ENCODE measurements around the gene FLVCR2. TPM values are rescaled to one million over a fixed set of nuclear protein-coding genes. Genes with fewer than 3 reads are reported as not detected.

The FLVCR2 gene
- total and polyA plus RNA-seq, 12 donors, result 0.95 to 11.3 (median 2.9) TPM

GRCh38 chr14:75587388-75587787 is 9.0 kb downstream of the FLVCR2 start:
- intact Hi-C loops (cut with DNase I), result loop anchor here in 1 of 10 donors (5.0 kb wide), 1 partner anchor 50 kb away; no protein-coding TSS in a partner anchor
- no peak for DNase-seq
- Histone ChIP-seq H3K9me3 (no peaks in the 10 kb centered on the region), H3K4me1 (no peaks in the 10 kb centered on the region), H3K27me3 (no peaks in the 10 kb centered on the region), H3K27ac (no peak overlapping the region), H3K4me3 (no peak overlapping the region), H3K36me3 (no peaks in the 10 kb centered on the region)
- no peak for ATAC-seq
- TF ChIP-seq, protein P1, sequence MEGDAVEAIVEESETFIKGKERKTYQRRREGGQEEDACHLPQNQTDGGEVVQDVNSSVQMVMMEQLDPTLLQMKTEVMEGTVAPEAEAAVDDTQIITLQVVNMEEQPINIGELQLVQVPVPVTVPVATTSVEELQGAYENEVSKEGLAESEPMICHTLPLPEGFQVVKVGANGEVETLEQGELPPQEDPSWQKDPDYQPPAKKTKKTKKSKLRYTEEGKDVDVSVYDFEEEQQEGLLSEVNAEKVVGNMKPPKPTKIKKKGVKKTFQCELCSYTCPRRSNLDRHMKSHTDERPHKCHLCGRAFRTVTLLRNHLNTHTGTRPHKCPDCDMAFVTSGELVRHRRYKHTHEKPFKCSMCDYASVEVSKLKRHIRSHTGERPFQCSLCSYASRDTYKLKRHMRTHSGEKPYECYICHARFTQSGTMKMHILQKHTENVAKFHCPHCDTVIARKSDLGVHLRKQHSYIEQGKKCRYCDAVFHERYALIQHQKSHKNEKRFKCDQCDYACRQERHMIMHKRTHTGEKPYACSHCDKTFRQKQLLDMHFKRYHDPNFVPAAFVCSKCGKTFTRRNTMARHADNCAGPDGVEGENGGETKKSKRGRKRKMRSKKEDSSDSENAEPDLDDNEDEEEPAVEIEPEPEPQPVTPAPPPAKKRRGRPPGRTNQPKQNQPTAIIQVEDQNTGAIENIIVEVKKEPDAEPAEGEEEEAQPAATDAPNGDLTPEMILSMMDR (IDR thresholded peaks at IDR 0.05), result no peak

GRCh38 chr14:75589931-75590330 is 11.5 kb downstream of the FLVCR2 start:
- Histone ChIP-seq H3K9me3 (no peaks in the 10 kb centered on the region), H3K27ac (no peak overlapping the region), H3K4me1 (peaks cover 0 to 20% (median 0%) of the 10 kb centered on the region in 9 donors), H3K4me3 (no peak overlapping the region), H3K27me3 (no peaks in the 10 kb centered on the region), H3K36me3 (no peaks in the 10 kb centered on the region)
- intact Hi-C loops (cut with DNase I), result loop anchor here in 3 of 10 donors (5.0 kb wide), 2 partner anchors 42 to 47 kb away; no protein-coding TSS in a partner anchor
- WGBS, 2 donors, result 88 to 92% methylated on average over 6 of the region's 6 CpGs
- ATAC-seq (no peak), DNase-seq (no peak)
- TF ChIP-seq, protein P1 (IDR thresholded peaks at IDR 0.05), result no peak

- Histone ChIP-seq H3K4me1 (peaks cover 0 to 27% (median 0%) of the 10 kb centered on the region in 9 donors), H3K36me3 (no peaks in the 10 kb centered on the region), H3K27me3 (no peaks in the 10 kb centered on the region), H3K9me3 (no peaks in the 10 kb centered on the region), H3K4me3 (no peak overlapping the region), H3K27ac (no peak overlapping the region)
- ATAC-seq, result peak in 1 of 8 donors; percentile 56
- TF ChIP-seq, protein P1 (IDR thresholded peaks at IDR 0.05), result no peak
- DNase-seq, result no peak
- 92 to 93% methylated on average over 1 of the region's 1 CpG for WGBS, 2 donors
- intact Hi-C loops (cut with DNase I), result loop anchor here in 2 of 10 donors (5.0 kb wide), 2 partner anchors 41 to 46 kb away; no protein-coding TSS in a partner anchor
Measured at GRCh38 chr14:75591331-75591946, 13.0 kb downstream of the FLVCR2 start.

DNA sequence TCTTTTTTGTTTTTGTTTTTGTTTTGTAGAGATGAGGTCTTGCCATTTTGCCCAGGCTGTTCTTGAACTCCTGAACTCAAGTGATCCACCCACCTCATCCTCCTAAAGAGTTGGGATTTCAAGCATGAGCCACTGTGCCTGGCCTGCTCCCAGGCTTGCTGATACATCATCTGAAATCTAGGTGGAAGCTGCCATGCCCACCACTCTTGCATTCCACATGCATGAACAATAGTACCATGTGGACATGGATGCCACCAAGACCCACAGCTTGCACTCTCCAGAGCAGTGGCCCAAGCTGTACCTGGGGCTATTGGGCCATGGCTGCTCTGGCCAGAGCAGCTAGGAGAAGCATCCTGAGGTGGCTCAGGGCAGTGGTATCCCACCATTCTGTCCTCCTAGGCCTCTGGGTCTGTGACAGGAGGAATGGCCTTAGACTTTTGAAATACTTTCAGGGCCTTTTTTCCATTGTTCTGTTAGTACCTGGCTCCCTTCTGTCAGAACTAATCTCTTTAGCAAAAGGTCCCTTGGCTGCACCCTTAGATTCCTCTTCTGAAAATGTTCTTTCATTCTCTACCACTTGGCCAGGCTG is 13.7 kb downstream of the FLVCR2 start:
- H3K9me3 ChIP-seq, result no peaks in the 10 kb centered on the region
- H3K4me3 ChIP-seq, result no peak overlapping the region
- H3K4me1 ChIP-seq, result peaks cover 0 to 27% (median 0%) of the 10 kb centered on the region in 9 donors
- intact Hi-C loops (cut with DNase I), result loop anchor here in 2 of 10 donors (5.0 kb wide), 2 partner anchors 40 to 45 kb away; no protein-coding TSS in a partner anchor
- TF ChIP-seq, protein P1 (IDR thresholded peaks at IDR 0.05), result no peak
- H3K27me3 ChIP-seq, result no peaks in the 10 kb centered on the region
- ATAC-seq, result no peak
- no peak overlapping the region for H3K27ac ChIP-seq
- no peak for DNase-seq
- no peaks in the 10 kb centered on the region for H3K36me3 ChIP-seq
